Measurements from ENCODE around the gene TOP3A. TPM values are rescaled to one million over a fixed set of nuclear protein-coding genes. Genes with fewer than 3 reads are reported as not detected.

Gene TOP3A
- total RNA-seq, 1 donor from 2014 or later, result 10.3 TPM

Small RNA genes lying within 50 kb of the gene (microRNA-seq; reads per million reads assigned to microRNA genes)
- gene MIR6778 (ENCODE audit: borderline number of aligned reads), result not detected

Other genes with a start within 250 kb of the TOP3A start
- 19.4 TPM for gene DRG2, start 227.0 kb downstream of the TOP3A start, total RNA-seq
- gene MYO15A, start 206.2 kb downstream of the TOP3A start, total RNA-seq, result 0.45 TPM
- 197 TPM for gene ALKBH5, start 131.2 kb downstream of the TOP3A start, total RNA-seq
- 9.0 TPM for gene LLGL1, start 89.4 kb downstream of the TOP3A start, total RNA-seq
- 292 TPM for gene FLII, start 56.3 kb downstream of the TOP3A start, total RNA-seq
- 32.2 TPM for gene MIEF2, start 54.3 kb downstream of the TOP3A start, total RNA-seq
- gene SMCR8, start 299 bp upstream of the TOP3A start, total RNA-seq, result 13.1 TPM
- gene SHMT1, start 48.6 kb upstream of the TOP3A start, total RNA-seq, result 8.4 TPM
- gene EVPLL, start 62.8 kb upstream of the TOP3A start, total RNA-seq, result not detected
- gene LGALS9C, start 161.8 kb upstream of the TOP3A start, total RNA-seq, result not detected

All from left ventricle myocardium superior (tissue), 1 donor.